Progenitor cell of endocrine pancreas (in vitro differentiated cells): ENCODE results near the gene SLC6A13. TPM values are rescaled to one million over a fixed set of nuclear protein-coding genes. Genes with fewer than 3 reads are reported as not detected.

Experiments used
- DNase-seq: peaks from one replicate; pipeline ENCODE4 v3.0.0; 2021; ENCODE audit warnings: low spot score; ENCODE audit not compliant: unreplicated experiment
- H3K27ac Mint-ChIP-seq: 2 replicates; pipeline ENCODE4 v1.8.0; 2021; ENCODE audit warnings: mild to moderate bottlenecking, moderate library complexity, mixed read lengths
- H3K27me3 Mint-ChIP-seq: 2 replicates; pipeline ENCODE4 v1.8.0; 2021; ENCODE audit warnings: mixed read lengths
- H3K36me3 Mint-ChIP-seq: 2 replicates; pipeline ENCODE4 v1.8.0; 2022; ENCODE audit warnings: mixed read lengths; ENCODE audit not compliant: insufficient read depth
- H3K4me1 Mint-ChIP-seq: 2 replicates; pipeline ENCODE4 v1.8.0; 2021; ENCODE audit warnings: low read depth, mixed read lengths
- H3K4me3 Mint-ChIP-seq: 2 replicates; pipeline ENCODE4 v1.8.0; 2021; ENCODE audit warnings: low read depth, mild to moderate bottlenecking, moderate library complexity, mixed read lengths
- H3K9me3 Mint-ChIP-seq: 2 replicates; pipeline ENCODE4 v1.8.0; 2021; ENCODE audit warnings: low read depth, mixed read lengths
- CTCF ChIP-seq: fragments of 200-600 bp; sonication (generic); IDR thresholded peaks from one replicate; pipeline ENCODE4 v1.5.0; 2021; ENCODE audit warnings: antibody characterized with exemption, mild to moderate bottlenecking; ENCODE audit not compliant: unreplicated experiment
- total RNA-seq: library from RNA; stranded (reverse); gene quantifications from 2 replicates; pipeline ENCODE4 v1.2.1, GENCODE V29; 2021

SLC6A13 gene
- total RNA-seq, 1 donor from 2014 or later = 0.60 TPM

GRCh38 chr12:286531-287300 lies 24.1 kb upstream of the SLC6A13 start:
- H3K4me3 Mint-ChIP-seq = no peak overlapping the region

GRCh38 chr12:278046-278445 lies 15.4 kb upstream of the SLC6A13 start:
- DNase-seq = no peak
- H3K4me3 Mint-ChIP-seq = no peak overlapping the region
- peaks cover 14% of the 10 kb centered on the region for H3K4me1 Mint-ChIP-seq
- TF ChIP-seq CTCF = no peak
- no peak overlapping the region for H3K27ac Mint-ChIP-seq
- peaks cover 19% of the 10 kb centered on the region for H3K36me3 Mint-ChIP-seq
- H3K27me3 Mint-ChIP-seq = no peaks in the 10 kb centered on the region
- H3K9me3 Mint-ChIP-seq = no peaks in the 10 kb centered on the region

More at GRCh38 chr12:286531-287300, 24.1 kb upstream of the SLC6A13 start:
- peaks cover 42% of the 10 kb centered on the region for H3K36me3 Mint-ChIP-seq
- H3K4me1 Mint-ChIP-seq = peaks cover 1% of the 10 kb centered on the region
- H3K9me3 Mint-ChIP-seq = no peaks in the 10 kb centered on the region
- no peak for DNase-seq
- peak overlapping the region; percentile 6 for H3K27ac Mint-ChIP-seq
- no peak for TF ChIP-seq CTCF
- H3K27me3 Mint-ChIP-seq = no peaks in the 10 kb centered on the region

GRCh38 chr12:275812-276211 lies 13.2 kb upstream of the SLC6A13 start:
- TF ChIP-seq CTCF = no peak
- Mint-ChIP-seq H3K4me1 (peaks cover 23% of the 10 kb centered on the region), H3K27ac (no peak overlapping the region), H3K9me3 (no peaks in the 10 kb centered on the region), H3K36me3 (peaks cover 18% of the 10 kb centered on the region), H3K4me3 (no peak overlapping the region), H3K27me3 (no peaks in the 10 kb centered on the region)
- no peak for DNase-seq

- Mint-ChIP-seq H3K4me3 (no peak overlapping the region), H3K27ac (no peak overlapping the region), H3K36me3 (peaks cover 4% of the 10 kb centered on the region), H3K9me3 (no peaks in the 10 kb centered on the region), H3K27me3 (peaks cover 4% of the 10 kb centered on the region), H3K4me1 (peaks cover 18% of the 10 kb centered on the region)
- no peak for DNase-seq
- TF ChIP-seq CTCF = no peak
Observed at GRCh38 chr12:273382-273781, 10.7 kb upstream of the SLC6A13 start.

GRCh38 chr12:272942-273341 lies 10.3 kb upstream of the SLC6A13 start:
- DNase-seq = no peak
- H3K9me3 Mint-ChIP-seq = no peaks in the 10 kb centered on the region
- H3K4me1 Mint-ChIP-seq = peaks cover 18% of the 10 kb centered on the region
- no peak overlapping the region for H3K27ac Mint-ChIP-seq
- H3K36me3 Mint-ChIP-seq = peaks cover 2% of the 10 kb centered on the region
- H3K27me3 Mint-ChIP-seq = peaks cover 7% of the 10 kb centered on the region
- TF ChIP-seq CTCF = no peak
- H3K4me3 Mint-ChIP-seq = no peak overlapping the region
